NCI-H524 (cell line): ENCODE results near the gene ANKDD1A.

Experiments used
- DNase-seq, 2 experiments: peaks; one replicate each; lab custom pipeline; 2025; lab: John Stamatoyannopoulos, UW

Gene ANKDD1A

DNA sequence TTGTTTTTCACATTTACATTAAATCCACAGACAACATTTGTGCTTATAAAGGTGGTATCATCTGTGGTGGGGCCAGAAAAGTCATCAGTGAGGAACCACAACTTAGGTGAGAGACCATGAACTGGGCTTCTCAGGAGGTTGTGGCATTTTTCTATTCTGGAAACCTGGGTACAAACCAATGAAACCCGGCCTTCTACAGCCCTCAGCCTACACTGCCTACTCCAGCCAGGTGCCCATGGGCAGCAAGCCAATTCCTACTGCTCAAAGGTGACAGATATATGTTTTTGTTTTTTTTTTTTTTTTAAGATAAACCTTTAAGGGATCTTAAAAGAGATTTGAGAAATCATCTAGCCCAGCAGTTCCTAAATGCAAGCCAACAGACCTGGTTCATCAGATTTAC, 57.7 kb downstream of the ANKDD1A start:
- no peak for DNase-seq

DNA sequence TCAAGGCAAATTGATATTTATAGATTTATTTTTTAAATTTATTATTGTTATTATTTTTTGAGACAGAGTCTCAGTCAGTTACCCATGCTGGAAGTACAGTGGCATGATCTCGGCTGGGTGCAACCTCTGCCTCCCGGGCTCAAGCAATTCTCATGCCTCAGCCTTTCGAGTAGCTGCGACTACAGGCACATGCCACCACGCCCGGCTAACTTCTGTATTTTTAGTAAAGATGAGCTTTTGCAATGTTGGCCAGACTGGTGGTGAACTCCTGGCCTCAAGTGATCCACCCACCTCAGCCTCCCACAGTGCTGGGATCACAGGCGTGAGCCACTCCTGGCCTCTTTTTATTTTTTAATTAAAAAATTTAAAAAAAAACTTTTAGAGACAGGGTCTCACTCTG, 59.0 kb downstream of the ANKDD1A start:
- DNase-seq, result no peak

DNA sequence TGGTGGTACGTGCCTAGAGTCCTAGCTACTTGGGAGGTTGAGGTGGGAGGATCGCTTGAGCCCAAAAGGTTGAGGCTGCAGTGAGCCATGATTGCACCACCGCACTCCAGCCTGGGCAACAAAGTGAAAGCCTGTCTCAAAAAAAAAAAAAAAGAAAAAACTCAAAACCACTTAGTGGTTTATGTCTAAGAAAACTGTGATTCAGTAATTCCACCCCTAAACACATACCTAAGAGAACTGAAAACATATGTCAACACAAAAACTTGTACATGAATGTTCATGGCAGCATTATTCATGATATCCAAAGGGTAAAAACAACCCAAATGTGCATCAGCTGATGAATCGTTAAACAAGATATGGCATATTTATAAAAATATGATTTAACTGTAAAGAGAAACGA, 63.7 kb downstream of the ANKDD1A start:
- DNase-seq, result no peak

- DNase-seq, result no peak
Observed at GRCh38 chr15:64979252-64979710, 67.6 kb downstream of the ANKDD1A start.

DNA sequence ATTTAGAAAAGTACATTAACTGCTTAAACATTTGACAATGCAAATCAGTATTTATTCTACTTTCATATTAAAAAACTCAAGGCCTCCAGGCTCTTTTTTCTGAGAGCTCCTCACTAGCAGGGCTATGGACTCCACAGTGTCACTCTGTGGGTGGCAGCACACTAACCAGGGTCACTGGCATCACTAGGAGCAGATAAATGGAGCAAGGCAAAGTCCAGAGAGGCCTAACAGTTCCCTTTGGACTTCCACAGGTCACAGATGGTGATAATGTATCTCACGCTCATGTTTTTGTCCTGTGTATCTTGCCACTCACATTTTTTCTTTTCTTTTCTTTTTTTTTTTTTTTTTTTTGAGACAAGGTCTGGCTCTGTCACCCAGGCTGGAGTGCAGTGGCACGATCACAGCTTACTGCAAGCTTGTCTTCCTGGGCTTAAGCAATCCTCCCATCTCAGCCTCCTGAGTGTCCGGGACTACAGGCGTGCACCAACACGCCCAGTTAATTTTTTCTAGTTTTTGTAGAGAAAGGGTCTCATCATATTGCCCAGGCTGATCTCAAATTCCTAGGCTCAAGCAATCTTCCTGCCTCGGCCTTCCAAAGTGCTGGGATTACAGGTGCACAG, 70.2 kb downstream of the ANKDD1A start:
- DNase-seq, result no peak

DNA sequence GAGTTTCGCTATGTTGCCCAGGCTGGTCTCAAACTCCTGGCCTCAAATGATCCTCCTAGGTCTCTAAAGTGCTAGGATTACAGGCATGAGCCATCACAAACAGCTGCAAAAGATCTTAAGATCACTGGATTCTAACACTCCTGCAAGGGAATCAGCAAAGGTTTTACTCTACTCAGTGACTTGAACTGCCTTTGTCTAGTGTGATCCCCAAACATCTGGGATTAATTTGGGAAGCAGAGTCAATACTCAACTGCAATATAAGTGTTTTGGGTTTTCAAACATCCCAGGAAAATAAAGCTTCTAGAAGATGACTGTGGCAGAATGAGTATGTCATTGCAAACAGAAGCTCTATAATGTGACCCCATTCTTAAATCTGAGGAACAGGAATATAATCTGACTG, 70.8 kb downstream of the ANKDD1A start:
- no peak for DNase-seq

- no peak for DNase-seq
Observed at GRCh38 chr15:64985366-64986033, 73.8 kb downstream of the ANKDD1A start.

GRCh38 chr15:64987136-64987535, 75.4 kb downstream of the ANKDD1A start:
- DNase-seq, result no peak

DNA sequence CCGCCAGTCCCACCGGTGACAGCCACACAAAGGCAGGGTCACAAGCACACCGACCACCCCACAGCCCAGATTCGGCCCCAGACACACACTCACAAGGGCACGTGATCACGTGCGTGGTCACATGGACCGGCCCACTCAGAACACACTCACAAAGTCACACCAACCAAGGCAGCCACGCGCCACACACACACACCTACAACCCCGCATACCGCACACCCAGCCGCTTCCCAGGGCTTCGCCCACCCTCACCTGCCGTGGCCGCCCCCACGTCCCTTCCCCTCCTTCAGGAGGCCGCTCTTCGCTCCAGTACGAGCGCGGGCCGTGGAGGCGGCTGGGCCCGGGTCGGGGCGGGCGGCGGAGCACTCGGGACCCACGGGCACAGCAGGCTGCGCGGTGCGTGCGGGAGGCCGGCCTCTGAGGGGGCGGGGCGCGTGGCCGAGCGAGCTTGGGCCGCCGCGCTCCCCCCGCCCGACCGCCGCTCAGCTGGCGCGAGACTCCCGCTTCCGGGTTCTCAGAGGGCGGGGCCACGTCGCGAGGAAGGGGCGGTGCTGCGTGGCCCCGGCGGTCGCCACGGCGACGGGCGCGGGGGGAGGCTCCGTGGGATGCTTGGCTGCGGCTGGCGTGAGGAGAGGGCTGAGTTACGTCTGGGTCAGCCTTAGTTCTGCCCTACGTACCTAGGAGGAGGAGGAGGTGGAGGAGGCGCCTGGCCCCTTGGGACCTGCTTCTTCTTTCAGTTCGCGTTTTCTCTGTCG, 77.9 kb downstream of the ANKDD1A start, which contains the start of gene SPG21:
SPG21 (minus strand) TSS at position 499 of the 752 bp plus-strand sequence. CDS start 6,345 bp downstream, outside the sequence.
- DNase-seq, result peak; percentile 93 to 94

- DNase-seq, result no peak
Observed at GRCh38 chr15:64990168-64990470, 78.4 kb downstream of the ANKDD1A start.

DNA sequence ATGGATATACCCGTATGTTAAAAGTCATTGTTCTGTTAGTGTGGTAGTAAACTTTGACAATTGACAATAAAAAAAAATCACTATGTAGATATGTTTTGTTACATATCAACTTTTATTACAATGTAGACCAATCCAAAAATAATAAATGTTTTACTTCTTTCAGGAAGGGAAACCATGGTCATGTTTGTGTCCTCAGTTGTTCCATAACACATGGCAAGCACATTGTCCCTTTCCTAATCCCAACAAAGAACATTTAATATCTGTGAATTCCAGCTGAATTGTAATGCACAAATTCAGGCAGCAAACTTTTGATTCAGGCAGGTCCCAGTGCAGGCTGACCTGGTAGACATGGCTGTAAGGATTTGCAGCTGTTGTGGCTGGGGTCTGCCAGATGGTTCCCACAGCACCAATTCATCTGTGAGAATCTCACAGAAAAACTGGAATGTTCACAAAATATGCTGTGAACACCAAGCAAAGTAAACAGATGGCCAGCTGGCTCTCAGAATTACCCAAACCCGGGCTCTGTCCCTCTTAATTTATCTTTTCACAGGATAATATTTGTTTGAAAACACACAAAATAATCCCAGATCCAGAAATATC, 79.9 kb downstream of the ANKDD1A start:
- DNase-seq, result peak; percentile 34 to 68

DNA sequence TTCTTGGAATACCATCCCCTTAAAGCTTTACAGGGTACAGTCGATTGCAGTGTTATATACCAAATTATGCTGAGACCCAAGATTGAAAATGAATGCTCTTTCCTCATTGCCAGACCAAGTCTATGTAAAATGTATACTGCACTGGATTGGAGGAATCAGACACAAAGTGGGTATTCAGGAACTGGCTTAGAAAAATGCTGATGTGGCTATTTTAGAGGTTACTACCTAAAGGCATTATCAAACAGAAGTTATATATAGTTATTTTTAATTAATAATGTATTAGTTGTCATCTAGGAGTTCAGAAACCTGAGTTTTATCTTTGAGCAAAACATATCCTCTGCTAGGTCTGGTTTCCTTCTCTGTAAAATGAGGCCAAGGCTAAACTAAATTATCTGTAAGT, 81.6 kb downstream of the ANKDD1A start:
- DNase-seq, result no peak

- no peak for DNase-seq
Observed at GRCh38 chr15:64997066-64997465, 85.4 kb downstream of the ANKDD1A start.

GRCh38 chr15:64997745-64998375, 86.2 kb downstream of the ANKDD1A start:
- DNase-seq, result no peak

- no peak for DNase-seq
Observed at GRCh38 chr15:65004993-65005392, 93.3 kb downstream of the ANKDD1A start.

DNA sequence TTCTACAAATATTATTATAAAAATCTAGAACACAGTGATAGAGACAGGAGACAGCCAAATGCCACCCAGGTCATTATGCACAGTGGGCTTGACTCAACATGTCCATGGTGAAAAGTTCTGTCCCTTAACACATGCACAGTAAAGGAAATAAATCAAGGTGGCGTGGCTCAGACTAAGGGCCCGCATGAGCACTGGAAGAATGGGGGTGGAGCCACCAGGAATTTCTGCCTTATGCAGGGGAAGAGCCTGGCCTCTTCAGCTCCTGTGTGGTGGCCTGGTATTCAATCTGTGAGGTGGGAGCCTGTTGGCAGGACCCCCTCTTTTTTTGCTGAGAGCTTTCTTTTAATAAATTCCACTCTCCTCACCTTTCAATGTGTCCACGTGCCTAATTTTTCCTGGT, 95.2 kb downstream of the ANKDD1A start:
- no peak for DNase-seq
